ENCODE data around the gene TPGS2. TPM values are rescaled to one million over a fixed set of nuclear protein-coding genes. Genes with fewer than 3 reads are reported as not detected.
"Not testable (repeated sequence)": the region's sequence is repeated elsewhere in the genome, so short reads cannot be mapped to it uniquely, and the experiment has no call there.

TPGS2 gene
- total RNA-seq, 1 donor from 2014 or later: 68.4 TPM

DNA sequence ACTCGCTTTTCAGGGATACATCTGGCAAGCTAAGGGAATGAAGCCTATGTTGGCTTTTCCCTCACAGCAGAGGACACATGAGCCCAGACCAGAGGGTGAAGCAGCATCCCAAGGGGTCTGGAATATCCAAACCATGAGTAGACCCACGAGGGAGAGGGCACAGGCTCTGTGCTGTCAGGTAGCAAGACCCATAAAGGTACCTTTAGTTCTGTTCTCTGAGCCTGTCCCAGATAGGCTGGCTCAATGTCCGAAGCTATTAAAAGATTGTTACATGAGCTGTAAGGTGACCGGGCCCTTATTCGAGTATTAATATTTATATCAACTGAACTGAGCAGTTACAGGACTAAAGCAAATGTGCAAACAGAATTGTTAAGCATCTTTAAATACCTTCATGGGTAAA is 52.2 kb downstream of the TPGS2 start:
- DNase-seq (ENCODE audit: low spot score): no peak

DNA sequence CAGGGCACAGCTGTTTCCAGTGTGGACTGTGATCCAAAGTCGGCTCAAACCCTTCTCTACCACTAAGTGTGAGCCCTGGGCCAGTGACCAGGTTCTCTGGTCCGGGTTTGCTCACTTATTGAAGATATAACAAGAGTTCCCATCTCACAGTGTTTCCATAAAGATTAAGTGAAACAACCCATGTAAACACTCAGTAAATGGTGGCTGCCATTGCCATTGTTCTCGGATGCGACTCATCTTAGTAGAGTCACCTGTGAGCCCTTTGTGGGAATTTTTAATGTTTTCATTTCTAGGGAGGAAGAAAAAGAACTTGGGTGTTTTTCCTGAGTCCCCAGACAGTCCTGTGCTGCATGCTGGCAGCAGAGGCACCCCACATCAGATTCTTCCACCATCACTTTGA is 53.4 kb downstream of the TPGS2 start:
- DNase-seq (ENCODE audit: low spot score): no peak

DNA sequence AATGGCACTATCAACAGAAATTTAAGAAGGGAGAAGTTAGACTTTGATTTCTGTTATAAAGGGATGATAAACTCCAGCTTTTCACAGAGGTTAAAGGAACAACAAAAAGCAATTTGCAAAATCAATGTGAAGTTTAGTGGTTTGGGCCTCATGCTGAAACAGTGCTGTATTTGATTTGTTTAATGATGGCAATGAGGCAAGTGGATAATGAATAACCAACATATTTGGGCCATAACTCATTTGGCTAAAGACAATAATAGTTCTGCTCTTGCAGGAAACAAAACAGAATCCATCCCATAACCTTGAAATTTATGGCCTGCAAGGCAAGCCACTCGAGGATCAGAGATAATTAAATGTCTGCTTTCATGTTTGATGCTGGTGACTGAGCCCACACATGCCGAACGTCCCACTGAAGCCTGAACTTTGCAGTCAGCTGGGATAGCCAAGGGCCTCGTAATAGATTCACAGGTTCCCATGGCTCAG is 56.5 kb downstream of the TPGS2 start:
- no peak for DNase-seq (ENCODE audit: low spot score)

DNA sequence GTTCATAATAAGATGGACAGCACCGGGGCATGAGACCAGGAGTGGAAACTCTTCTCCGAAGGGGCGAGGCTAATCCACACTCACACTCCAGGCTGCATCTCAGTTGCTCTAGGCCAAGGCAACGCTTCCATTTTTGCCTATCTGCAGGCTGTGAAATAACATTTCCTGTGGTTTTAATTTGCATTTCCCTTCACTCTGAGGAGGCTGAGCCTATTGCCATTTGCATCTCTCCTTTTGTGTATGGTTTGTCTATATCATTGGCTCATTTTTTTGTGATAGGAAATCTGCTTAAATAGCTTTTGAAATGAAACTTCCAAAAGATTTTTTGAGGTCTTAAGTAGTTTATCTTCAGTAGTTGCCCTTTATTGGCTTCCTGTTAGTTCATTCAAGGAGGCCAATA is 57.6 kb downstream of the TPGS2 start:
- DNase-seq (ENCODE audit: low spot score): no peak

DNA sequence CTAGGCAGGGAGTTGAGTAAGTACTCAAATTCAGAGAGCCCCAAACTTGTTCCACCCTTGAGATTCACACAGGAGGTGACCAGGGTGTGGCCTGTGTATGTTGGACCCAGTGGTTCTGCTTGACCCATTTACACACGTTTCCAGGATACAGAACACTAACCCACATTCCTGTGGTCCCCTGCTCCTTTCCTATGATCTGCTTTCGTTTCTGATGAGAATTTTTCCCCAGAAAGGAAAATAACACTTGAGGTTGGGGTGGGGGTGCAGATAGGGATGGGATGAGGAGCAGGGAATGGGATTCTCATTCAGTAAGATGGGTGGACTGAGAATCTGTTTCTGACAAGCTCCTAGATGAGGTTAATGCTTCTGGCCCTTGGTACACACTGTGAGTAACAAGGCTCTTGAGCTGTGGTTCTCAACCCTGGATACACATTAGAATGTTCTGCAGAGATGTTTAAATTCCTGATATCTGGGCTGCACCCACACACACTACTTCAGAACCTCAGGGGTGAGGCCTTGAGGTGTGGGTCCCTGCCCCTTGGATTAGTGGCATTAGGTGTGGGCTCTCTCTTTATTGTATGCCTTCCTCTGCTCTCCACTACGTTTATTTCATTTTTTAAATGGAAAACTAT is 58.4 kb downstream of the TPGS2 start:
- no peak for DNase-seq (ENCODE audit: low spot score)

DNA sequence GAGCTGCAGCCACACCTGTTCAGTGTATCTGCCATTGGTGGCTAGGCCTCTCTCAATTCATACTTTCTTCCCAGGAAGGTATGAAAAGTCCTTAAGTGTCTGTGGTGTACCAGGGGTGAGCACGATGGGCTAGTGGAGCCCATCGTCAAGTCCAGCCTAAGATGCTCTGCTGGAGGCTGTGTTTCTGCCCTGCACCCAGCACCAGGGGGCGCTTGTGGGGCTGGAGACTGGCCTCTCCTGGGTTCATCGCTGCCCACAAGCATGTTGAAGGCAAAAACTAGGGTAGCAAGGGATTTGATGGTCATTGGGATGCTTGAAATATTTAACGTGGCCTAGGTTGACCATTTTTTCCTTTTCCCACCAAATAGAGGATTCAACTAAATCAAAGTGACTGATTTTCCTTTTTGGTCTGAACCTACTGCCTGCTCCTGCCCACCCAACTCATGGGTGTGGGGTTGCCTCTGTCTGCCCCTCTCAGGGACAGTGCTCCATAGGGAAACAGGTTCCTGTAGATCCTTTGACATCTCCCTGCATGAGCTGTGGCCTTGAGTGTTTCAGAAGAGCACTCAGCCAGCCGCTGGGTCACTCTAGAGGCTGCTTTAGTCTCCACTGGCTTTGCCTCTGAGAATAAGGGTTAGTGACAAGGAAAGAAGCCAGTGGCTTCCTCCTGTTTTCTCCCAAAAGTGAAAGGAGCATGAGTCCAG is 59.0 kb downstream of the TPGS2 start:
- no peak for DNase-seq (ENCODE audit: low spot score)

DNA sequence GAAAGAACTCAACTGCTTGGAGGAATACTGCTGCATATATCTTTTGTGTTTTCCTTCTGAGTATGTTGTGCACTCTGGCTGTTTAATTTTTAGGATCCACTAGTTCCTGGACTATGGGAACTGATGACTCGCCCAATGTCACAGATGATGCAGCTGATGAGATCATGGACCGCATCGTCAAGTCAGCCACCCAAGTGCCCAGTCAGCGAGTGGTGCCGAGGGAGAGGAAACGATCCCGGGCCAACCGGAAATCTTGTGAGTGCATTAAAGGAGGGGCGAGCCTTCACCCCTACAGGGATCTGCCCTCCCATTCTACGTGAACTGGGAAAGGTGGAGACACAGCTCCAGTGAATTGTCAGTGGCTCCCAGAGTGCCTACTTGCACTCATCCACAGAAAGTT is 59.6 kb downstream of the TPGS2 start:
- DNase-seq (ENCODE audit: low spot score): no peak

DNA sequence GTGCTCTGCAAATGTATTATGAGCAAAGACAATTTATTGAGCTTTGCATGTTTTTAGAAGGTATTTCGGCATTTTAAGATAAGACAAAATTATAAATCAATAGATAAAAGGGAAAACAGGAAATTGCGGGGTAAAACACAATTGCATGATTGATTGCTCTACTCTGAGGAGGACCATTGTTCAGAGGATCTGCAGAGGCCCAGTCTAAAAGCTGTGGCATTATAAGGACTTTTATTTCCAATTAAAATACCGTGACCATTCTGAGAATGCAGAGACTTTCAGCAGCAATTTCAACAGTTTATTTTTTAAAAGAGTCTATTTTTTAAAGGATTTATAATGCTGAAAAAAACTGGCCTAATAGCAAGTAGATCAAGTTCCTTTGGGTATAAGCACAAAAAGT is 62.0 kb downstream of the TPGS2 start:
- no peak for DNase-seq (ENCODE audit: low spot score)

DNA sequence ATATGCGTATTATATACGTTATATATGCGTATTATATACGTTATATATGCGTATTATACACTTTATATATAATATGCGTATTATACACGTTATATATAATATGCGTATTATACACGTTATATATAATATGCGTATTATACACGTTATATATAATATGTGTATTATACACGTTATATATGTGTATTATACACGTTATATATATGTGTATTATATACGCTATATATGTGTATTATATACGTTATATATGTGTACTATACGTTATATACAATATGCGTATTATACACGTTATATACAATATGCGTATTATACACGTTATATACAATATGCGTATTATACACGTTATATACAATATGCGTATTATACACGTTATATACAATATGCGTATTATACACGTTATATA is 65.8 kb downstream of the TPGS2 start:
- not testable (repeated sequence) for DNase-seq (ENCODE audit: low spot score)

DNA sequence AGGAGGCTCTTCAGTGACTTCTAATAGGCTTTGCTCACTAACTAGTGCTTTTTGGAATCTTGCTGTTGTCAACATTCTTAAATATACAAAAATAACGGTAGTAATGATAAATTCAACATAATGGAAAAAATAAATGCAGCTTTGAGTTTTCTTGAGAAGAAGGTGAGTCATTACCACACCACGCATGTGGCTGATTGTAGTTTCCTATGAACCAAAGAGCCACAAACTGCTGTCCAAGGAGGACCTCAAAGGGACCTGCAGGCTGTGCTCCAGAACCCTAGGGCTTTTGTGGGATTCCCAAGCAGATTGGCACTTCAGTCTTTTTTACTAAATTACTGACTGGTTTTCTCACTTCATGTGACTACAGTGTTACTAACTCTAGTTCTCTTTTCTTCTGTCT is 66.7 kb downstream of the TPGS2 start:
- DNase-seq (ENCODE audit: low spot score): no peak

DNA sequence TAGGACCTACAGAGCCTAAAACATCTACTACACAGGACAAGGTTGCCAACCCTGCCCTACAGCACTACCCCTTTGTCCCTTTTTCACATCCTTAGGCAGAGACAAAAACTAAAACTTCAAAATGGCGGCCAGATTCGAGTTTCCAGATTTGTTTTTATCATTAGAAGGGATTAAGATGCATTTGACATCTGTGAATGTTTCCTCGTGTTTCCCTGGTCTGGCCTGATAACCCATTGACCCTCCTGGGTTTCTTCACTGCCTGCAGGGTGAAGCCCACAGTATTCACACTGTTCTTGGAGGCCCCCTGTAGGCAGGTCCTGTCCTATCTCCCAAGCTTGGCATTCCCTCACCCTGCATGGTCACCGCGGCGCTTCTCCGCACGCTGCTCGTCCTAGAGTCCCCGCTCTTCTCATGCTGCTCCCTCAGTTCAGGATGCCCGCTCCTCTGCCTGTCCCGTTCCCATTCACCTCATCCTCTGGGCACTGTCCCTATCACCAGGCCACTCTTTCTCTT is 67.6 kb downstream of the TPGS2 start:
- DNase-seq (ENCODE audit: low spot score): no peak

DNA sequence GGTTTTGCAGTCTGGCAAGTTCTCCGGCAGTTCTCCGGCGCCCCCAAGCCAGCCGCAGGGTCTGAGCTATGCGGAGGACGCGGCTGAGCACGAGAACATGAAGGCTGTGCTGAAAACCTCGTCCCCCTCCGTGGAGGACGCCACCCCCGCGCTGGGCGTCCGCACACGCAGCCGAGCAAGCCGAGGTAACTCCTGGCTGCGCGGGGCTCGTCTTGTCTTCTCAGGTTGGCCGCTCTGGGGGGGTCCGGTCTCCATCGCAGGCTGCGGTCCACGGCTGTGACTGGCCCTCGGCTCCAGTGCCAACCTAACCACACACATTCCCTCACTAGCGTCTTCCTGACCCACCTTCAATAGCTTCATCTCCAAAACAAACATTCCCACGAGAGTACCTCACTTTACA is 68.2 kb downstream of the TPGS2 start:
- DNase-seq (ENCODE audit: low spot score): no peak

DNA sequence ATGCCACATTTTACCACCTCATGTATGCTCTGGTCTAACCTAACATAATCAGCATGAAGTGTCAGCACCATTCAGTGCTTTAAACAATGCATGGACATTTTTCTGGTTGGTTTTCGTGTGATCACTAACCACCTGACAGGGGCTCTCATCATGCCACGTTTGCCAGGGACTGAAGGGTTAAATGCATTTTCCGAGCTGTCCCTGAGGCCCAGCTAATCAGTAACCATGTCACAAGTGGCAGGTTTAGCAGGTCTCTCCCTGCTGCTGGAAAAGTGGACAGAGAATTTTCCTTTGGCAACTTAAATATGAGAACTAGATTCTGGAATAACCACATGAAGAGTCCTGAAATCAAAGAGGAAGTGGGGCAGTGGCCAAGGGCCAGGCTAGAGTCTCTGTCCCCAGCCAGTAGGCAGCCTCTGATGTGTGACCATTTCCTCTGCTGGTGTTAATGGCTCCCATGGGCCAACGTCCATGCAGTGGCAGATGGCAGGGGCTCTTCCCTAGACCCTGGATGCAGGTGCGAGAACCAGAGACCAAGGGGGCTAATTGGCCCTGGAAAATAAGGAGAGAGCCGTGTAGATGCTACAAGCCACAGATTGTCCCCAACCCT is 69.5 kb downstream of the TPGS2 start:
- no peak for DNase-seq (ENCODE audit: low spot score)

DNA sequence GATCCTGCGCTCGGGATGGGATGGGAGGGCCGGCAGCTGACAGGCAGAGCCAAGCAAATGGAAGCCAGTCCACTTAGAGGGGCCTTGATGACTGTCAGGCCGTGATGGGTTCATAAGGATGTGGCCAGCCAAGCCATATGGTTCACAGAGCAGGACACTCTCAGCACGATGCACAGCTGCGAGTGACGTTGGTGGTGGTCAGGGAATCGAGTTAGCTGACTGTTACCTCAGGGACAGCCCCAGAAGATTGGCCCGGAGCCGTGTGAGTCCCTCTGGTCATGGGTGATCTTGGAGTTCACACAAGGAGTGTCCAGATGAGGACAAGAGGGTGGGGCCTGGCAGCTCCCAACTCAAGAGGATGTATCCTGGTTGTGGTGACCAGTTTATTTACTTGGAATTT is 70.2 kb downstream of the TPGS2 start:
- no peak for DNase-seq (ENCODE audit: low spot score)

DNA sequence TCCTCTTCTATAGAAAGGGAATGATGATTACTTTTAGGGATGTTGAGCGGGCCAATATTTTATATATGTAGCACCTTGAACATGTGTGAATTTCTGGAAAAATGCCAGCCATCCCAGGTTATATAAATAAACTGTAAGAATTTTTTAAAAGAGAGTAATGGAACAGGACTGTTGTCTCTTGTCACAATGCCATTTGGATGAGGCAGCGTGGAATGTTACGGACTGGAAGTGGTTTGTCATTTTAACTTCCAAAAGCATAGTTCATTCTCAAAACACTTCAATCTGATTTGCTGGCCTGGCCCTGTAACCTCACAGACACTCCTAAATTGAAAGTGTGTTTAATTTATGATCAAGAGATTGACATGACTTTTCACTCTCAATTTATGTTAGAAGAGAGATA is 70.8 kb downstream of the TPGS2 start:
- DNase-seq (ENCODE audit: low spot score): no peak

DNA sequence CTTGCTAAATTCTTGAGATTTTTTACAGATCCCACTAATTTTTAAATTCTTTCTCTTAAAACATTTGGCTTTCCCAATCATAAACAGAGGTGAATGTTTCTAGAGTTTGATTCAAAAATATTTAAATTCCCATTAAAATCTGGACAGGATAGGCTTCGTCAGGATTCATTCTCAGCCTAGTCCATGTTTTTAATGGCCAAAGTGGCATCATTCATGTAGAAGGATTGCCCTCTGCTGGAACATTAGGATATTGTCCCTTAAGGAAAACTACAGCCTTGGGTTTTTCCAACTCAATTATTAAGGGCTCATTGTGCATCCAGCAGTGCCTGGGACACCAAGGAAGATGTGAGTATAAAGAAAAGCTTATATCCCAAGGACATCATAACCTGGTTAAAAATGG is 71.7 kb downstream of the TPGS2 start:
- peak; percentile 74 for DNase-seq (ENCODE audit: low spot score)

DNA sequence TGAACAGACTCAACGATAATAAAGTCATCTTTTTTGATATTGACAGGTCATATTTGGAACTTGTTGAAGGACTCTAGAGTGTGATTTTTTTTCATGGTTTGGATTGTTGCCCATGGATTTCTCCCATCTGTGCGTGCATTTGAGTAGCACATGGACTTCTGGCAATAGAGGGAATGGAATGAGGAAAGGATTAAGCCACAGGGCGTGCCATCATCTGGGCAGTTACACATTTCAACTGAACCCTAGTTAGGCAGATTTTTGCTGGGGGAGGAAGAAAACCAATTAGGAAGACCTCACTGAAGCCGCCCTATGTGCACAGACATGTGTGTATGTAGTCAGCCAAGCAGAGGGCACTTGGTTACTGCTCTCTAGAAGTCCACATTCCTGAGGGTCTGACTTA is 72.6 kb downstream of the TPGS2 start:
- peak; percentile 75 for DNase-seq (ENCODE audit: low spot score)

DNA sequence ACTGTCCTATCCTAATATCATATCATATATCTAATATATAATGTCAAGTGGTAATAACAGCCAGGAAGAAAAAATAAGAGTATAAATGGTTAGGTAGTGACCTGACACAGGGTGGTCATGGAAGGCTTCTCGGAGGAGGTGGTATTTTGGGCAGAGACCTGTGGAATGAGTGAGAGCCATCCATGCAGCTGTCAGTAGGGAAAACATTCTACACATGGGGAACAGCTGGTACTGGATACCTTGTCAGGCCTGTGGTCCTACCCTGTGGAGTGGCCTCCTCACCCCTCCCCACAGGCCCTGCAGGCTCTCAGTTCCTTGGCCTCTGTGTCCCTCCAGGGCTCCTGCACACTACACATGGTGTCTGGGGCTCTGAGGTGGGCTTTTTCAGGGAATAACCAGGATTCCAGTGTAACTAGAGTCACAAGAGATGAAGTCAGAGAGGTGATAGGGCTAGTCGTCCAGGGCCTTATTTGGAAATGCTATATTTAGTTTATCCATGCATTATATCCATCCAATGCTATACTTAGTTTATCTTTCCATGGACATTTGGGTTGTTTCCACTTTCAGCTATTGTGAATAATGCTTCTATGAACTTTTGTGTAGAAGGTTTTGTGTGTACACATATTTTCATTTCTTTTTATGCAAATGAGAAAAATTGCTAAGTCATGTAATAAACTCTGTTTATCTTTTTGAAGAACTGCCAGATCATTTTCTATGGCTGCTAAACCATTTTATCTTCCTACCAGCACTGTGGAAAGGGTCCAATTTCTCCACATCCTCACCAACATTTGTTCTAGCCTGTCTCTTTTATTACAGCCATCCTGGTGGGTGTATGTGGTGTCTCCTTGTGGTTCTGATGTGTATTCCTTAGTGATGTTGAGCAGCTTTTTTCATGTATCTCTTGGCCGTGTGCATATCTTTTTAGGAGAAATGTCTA is 75.6 kb downstream of the TPGS2 start:
- DNase-seq (ENCODE audit: low spot score): peak; percentile 56

DNA sequence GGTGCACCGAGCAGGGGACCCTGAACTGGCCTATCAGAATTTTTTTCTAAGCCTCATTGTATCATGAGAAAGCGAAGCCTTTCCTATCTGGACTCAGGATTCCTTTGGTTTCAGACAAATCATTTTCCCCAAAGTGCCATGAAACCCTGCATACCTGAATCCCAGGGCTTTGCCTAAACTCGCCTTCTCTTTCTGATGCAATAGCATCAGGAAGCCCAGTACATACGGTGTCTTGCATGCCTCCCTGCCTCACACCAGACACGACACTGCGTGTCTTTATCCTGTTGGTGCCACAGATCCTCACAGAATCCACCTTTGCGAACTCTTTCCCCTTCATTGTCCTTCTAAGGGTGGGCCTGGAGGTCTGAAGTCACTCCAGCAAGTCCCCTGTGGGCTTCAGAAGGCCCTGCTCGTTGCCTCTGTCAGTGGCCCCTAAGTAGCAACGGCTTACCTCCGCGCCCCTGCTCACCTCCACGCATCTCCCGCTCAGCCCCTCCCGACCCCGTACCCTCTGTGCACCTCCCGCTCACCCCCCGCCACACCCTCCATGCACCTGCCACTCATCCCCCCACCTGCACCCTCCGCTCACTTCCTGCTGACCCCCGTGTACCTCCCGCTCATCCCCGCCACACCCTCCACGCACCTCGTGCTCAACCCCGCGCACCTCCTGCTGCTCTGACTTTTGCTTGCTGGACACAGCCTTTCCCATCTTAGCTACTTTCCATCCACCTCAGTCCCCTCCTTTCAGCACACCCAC is 83.4 kb downstream of the TPGS2 start:
- no peak for DNase-seq (ENCODE audit: low spot score)

DNA sequence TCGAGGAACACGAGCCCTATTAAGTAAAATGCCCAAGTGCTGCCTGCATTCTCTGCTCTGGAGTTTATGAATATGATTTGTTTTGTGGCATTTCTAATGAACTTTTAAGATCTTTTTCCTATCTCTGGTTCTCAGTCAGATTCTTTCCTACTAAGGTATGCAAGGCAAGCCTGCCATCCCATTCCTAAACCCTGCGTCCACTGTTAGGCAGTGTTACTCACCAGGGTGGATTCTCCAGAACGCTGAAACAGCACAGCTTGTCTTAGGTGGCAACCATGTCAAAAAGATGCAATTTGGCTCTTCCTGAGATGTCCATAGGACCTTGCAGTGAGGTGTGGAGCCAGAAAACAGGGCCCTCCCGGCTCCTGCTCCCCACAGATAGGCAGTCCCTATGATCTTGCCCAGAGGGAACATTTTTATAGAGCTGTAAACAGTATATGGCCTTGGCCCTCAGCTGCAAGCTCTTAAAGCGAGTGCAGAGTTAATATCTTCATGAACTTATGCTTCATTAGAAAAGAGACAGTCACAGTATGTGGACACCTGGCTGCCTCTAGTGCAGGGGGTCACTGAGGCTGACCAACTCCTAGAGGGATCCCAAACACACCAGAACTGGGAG is 84.4 kb downstream of the TPGS2 start:
- peak; percentile 34 for DNase-seq (ENCODE audit: low spot score)

Data from umbilical cord (tissue), 2 donors.